ENCODE data around the gene CAPN5.

DNA sequence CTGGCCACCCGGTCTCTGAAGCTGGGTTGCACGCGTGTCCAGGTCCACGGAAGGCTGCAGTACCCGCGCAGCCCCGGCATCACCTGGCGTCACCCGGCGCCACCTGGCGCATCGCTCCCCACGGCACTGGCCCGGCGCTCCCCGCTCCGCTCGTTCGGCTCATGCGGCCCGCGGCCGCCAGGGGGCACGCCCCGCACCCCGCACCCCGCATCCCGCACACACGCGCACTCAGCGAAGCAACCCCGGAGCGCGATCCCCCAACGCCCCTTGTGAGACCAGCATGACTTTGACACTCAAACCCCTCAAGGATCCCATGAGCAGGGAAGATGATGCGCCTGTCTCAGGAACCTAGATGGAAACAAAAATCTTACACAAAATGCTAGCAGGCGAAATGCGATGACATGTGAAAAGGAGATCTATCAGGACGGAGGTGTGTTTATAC is 20.7 kb upstream of the CAPN5 start:
- TF ChIP-seq, protein P1, sequence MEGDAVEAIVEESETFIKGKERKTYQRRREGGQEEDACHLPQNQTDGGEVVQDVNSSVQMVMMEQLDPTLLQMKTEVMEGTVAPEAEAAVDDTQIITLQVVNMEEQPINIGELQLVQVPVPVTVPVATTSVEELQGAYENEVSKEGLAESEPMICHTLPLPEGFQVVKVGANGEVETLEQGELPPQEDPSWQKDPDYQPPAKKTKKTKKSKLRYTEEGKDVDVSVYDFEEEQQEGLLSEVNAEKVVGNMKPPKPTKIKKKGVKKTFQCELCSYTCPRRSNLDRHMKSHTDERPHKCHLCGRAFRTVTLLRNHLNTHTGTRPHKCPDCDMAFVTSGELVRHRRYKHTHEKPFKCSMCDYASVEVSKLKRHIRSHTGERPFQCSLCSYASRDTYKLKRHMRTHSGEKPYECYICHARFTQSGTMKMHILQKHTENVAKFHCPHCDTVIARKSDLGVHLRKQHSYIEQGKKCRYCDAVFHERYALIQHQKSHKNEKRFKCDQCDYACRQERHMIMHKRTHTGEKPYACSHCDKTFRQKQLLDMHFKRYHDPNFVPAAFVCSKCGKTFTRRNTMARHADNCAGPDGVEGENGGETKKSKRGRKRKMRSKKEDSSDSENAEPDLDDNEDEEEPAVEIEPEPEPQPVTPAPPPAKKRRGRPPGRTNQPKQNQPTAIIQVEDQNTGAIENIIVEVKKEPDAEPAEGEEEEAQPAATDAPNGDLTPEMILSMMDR (IDR thresholded peaks at IDR 0.05), result peak; percentile 90
- TF ChIP-seq ZFX (IDR thresholded peaks at IDR 0.05; ENCODE audit: borderline replicate concordance), result no peak
